Inflammatory macrophage treated with lipopolysaccharide for 1 hour (primary cell): ENCODE measurements around the gene KRTAP25-1.

ENCODE experiments used
- DNase-seq, 2 donors: peaks; one replicate each; pipeline ENCODE4 v3.0.0-alpha.2; 2020 to 2022

KRTAP25-1 gene

DNA sequence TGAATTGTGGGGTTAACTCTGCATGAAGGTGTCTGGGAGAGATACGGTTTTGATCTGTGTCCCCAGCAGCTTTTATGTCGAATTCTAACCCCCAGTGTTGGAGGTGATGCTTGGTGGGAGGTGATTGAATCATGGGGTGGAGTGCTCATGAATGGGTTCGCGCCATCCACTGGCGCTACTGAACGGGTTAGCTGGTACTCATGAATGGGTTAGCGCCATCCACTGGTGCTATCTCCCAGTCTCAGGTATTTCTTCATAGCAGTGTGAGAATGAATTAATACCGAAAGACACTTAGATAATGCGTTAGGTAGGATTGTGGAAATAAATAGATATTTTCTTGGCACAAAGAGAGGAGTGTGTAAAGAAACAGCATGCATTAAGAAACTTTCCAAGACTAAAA lies 40.5 kb downstream of the KRTAP25-1 start:
- no peak for DNase-seq

DNA sequence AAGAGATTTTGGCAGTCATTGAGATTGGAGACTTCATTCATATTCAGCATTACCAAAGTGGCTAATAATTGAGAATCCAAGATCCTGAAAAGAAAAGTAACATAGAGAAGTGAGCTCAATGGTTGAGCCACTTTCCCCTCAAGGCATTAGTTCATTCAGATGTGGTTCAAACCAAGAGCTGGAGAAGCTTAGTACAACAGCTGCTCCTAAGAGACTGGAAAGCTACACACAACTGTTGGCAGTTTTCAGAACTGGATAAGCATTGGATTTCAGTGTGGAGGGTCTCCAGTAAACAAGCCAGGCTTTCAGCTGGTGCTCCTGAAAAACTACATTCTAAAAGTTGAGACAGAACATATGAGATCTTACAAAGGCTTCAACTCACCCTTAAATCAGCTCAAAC lies 44.3 kb downstream of the KRTAP25-1 start:
- DNase-seq: no peak

DNA sequence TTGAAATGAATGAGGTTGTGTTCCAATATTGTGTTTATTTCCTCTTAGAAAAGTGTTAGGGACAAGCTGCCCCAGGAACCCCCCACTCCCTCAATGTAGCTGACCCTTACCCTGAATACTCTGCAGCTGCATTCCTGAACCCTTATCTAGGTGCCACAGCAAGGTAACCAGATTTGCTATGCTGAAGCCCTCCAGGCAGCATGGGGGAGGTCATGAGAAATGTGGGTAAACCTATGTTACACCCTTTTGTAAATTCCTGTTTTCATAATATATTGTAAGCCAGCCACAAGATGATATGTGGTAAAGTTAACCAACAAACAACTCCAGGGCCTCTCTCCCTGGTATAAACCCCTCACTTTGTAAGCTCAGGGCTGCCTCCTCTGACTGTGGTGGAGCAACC lies 45.6 kb downstream of the KRTAP25-1 start:
- no peak for DNase-seq

DNA sequence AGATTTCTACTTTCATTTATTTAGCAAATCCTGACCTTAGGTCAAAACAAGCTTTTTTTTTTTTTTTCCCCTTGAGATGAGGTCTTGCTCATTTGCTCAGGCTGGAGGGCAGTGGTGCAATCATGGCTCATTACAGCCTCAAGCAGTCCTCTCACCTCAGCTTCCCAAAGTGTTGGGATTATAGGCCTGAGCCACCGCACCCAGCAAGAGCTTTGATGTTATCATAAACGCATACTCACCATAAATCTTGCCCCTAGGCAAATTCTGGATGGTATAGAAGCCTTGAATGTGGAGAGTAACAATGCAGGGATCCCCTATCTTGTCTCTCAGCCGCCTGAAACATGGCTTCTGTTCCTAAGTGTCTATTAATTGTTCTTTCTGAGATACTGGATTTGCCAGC lies 48.7 kb downstream of the KRTAP25-1 start:
- DNase-seq: no peak
